K562 (cell line): ENCODE data around the gene LMTK2. TPM values are rescaled to one million over a fixed set of nuclear protein-coding genes. Genes with fewer than 3 reads are reported as not detected.
A peak's percentile ranks its signal among the peaks of the same experiment; 100 is the strongest.

Source experiments
- ATAC-seq: fragments of 200-7000 bp; cut with Tn5 transposase; 3 replicates; pipeline ENCODE4 v1.9.1; 2020; ENCODE audit warnings: moderate library complexity
- BruUV-seq: library from RNA; stranded (reverse); fragments of 400-500 nt; replicated peaks from 2 replicates; lab custom pipeline; 2021; lab: Mats Ljungman, UMichigan
- CTCF ChIA-PET: fragments of 300-600 bp; formaldehyde crosslinking; extraction: SDS; loops from one replicate; lab custom pipeline; 2021; ENCODE audit warnings: low intra/inter-chr PET ratio; lab: Yijun Ruan, JAX
- POLR2A ChIA-PET: fragments of 300-600, 350-650 bp; sonication (Branson Sonifier 250); formaldehyde crosslinking; extraction: SDS; loops from one replicate; lab custom pipeline; 2021; ENCODE audit warnings: antibody characterized with exemption, inconsistent platforms; lab: Yijun Ruan, JAX
- DNase-seq, 4 experiments: peaks; one replicate each; pipeline versions ENCODE4 v3.0.0 to v3.0.0-alpha.2; 2011 to 2018; ENCODE audit warnings: low spot score in 3 of 4, mixed read lengths in 3 of 4; ENCODE audit errors: extremely low read depth in 1 of 4
- FAIRE-seq: peaks from 2 replicates; lab custom pipeline; 2011; peaks lifted over from hg19 to GRCh38; lab: Jason Lieb, UNC
- H2AFZ ChIP-seq: 2 replicates; pipeline ENCODE4 v1.6.0; 2011; ENCODE audit warnings: low read depth, low read length, control low read depth, inconsistent platforms
- H3K27ac ChIP-seq: fragments of 200-600 bp; 3 replicates; pipeline ENCODE4 v1.8.0; 2011; ENCODE audit warnings: low read depth, mild to moderate bottlenecking, control low read depth, inconsistent platforms, low read length, moderate library complexity, mixed read lengths; ENCODE audit errors: extremely low read depth
- H3K27me3 ChIP-seq, 2 experiments: fragments of 300-600 bp in 1 of 2; 2 replicates in 1 of 2; 3 replicates in 1 of 2; pipeline versions ENCODE4 v1.6.0 to v1.8.0; 2011; ENCODE audit warnings: inconsistent platforms in 2 of 2, low read length in 2 of 2, mild to moderate bottlenecking in 1 of 2, mixed read lengths in 1 of 2, moderate library complexity in 1 of 2; ENCODE audit not compliant: control insufficient read depth in 2 of 2, insufficient read depth in 2 of 2
- H3K36me3 ChIP-seq: fragments of 300-600 bp; 3 replicates; pipeline ENCODE4 v1.8.0; 2011; ENCODE audit warnings: mild to moderate bottlenecking, low read length, inconsistent platforms; ENCODE audit not compliant: control insufficient read depth, insufficient read depth
- H3K4me1 ChIP-seq, 2 experiments: fragments of 200-600 bp in 1 of 2; replicated peaks in 1 of 2; 2 replicates in 1 of 2; 3 replicates in 1 of 2; pipeline versions ENCODE4 v1.5.1 to v1.8.0; 2011; ENCODE audit warnings: inconsistent platforms in 2 of 2, low read length in 2 of 2, mild to moderate bottlenecking in 1 of 2, mixed read lengths in 1 of 2, moderate library complexity in 1 of 2; ENCODE audit not compliant: control insufficient read depth in 2 of 2, insufficient read depth in 2 of 2
- H3K4me2 ChIP-seq: 2 replicates; pipeline ENCODE4 v1.6.1; 2011; ENCODE audit warnings: low read length, control low read depth, inconsistent platforms, mixed read lengths; ENCODE audit not compliant: insufficient read depth
- H3K4me3 ChIP-seq: fragments of 200-600 bp; sonication (generic), shearing (Covaris generic); 2 replicates; pipeline ENCODE4 v1.5.1; 2016; ENCODE audit warnings: control low read depth, inconsistent platforms
- H3K79me2 ChIP-seq: fragments of 200-600 bp; 3 replicates; pipeline ENCODE4 v1.8.0; 2011; ENCODE audit warnings: low read length, inconsistent platforms; ENCODE audit not compliant: control insufficient read depth, insufficient read depth
- H3K9ac ChIP-seq, 2 experiments: 2 replicates each; pipeline versions ENCODE4 v1.6.0 to v1.6.1; 2011; ENCODE audit warnings: low read depth in 2 of 2, low read length in 2 of 2, control low read depth in 1 of 2, inconsistent platforms in 1 of 2, mild to moderate bottlenecking in 1 of 2, mixed read lengths in 1 of 2; ENCODE audit not compliant: insufficient read depth in 1 of 2
- H3K9me1 ChIP-seq: one replicate; pipeline ENCODE4 v1.6.0; 2011; ENCODE audit warnings: inconsistent platforms, mild to moderate bottlenecking, low read length, moderate library complexity; ENCODE audit not compliant: control insufficient read depth, insufficient read depth
- H3K9me3 ChIP-seq: replicated peaks from 2 replicates; pipeline ENCODE4 v1.5.1; 2011; ENCODE audit warnings: low read depth, low read length, inconsistent platforms; ENCODE audit not compliant: control insufficient read depth, insufficient read depth
- H4K20me1 ChIP-seq: replicated peaks from 2 replicates; pipeline ENCODE4 v1.6.1; 2011; ENCODE audit warnings: low read length, inconsistent platforms, mixed read lengths; ENCODE audit not compliant: control insufficient read depth, insufficient read depth
- BRF2 ChIP-seq: IDR thresholded peaks from 3 replicates; pipeline ENCODE4 v1.6.1; 2011; ENCODE audit warnings: borderline replicate concordance, mild to moderate bottlenecking; ENCODE audit not compliant: insufficient read length, insufficient read depth
- CHD1 ChIP-seq: fragments of 200-600 bp; sonication (generic); IDR thresholded peaks from one replicate; pipeline ENCODE4 v1.6.1; 2012; ENCODE audit warnings: mild to moderate bottlenecking, moderate library complexity, low read length, inconsistent platforms
- CTCF ChIP-seq, 3 experiments: IDR thresholded peaks in 2 of 3; conservative IDR thresholded peaks in 1 of 3; 2 replicates each; pipeline ENCODE4 v1.5.1; 2011 to 2012; ENCODE audit warnings: low read length in 3 of 3, mild to moderate bottlenecking in 3 of 3, control low read depth in 2 of 3, improper control_type of control experiment in 1 of 3, inconsistent platforms in 1 of 3, low read depth in 1 of 3, mixed read lengths in 1 of 3, moderate library complexity in 1 of 3; ENCODE audit not compliant: insufficient read depth in 2 of 3
- EGR1 ChIP-seq: fragments of 450-650 bp; conservative IDR thresholded peaks from 2 replicates; pipeline ENCODE4 v1.6.1; 2017; ENCODE audit warnings: mild to moderate bottlenecking
- FOXA3 ChIP-seq, 2 experiments: fragments of 450-650 bp in 1 of 2; sonication (generic) in 1 of 2; formaldehyde crosslinking; IDR thresholded peaks in 1 of 2; conservative IDR thresholded peaks in 1 of 2; 2 replicates each; pipeline versions ENCODE4 v1.4.0 to v1.8.0; 2020 to 2022; ENCODE audit warnings: mild to moderate bottlenecking in 2 of 2, missing genetic modification reagents in 1 of 2
- FOXK1 ChIP-seq: sonication (generic); formaldehyde crosslinking; IDR thresholded peaks from 2 replicates; pipeline ENCODE4 v1.8.0; 2022; ENCODE audit warnings: missing genetic modification reagents, mild to moderate bottlenecking, borderline replicate concordance
- MAX ChIP-seq: sonication (generic); formaldehyde crosslinking; IDR thresholded peaks from 2 replicates; pipeline ENCODE4 v1.9.0; 2022; ENCODE audit warnings: mild to moderate bottlenecking, missing genetic modification reagents
- MTA3 ChIP-seq: fragments of 450-650 bp; formaldehyde crosslinking; IDR thresholded peaks from 2 replicates; pipeline ENCODE4 v1.6.1; 2017; ENCODE audit warnings: mild to moderate bottlenecking, borderline replicate concordance
- TBL1XR1 ChIP-seq, 2 experiments: IDR thresholded peaks; 2 replicates each; pipeline ENCODE4 v1.6.1; 2012; ENCODE audit warnings: improper control_type of control experiment in 2 of 2, low read length in 2 of 2, mild to moderate bottlenecking in 1 of 2
- USF2 ChIP-seq: sonication (generic); formaldehyde crosslinking; IDR thresholded peaks from 2 replicates; pipeline ENCODE4 v1.5.0; 2020; ENCODE audit warnings: missing genetic modification reagents
- ZBTB1 ChIP-seq: sonication (generic); formaldehyde crosslinking; IDR thresholded peaks from 2 replicates; pipeline ENCODE4 v1.8.1; 2023; ENCODE audit warnings: missing genetic modification reagents, low read depth, mild to moderate bottlenecking, borderline replicate concordance
- ZBTB49 ChIP-seq: sonication (generic); formaldehyde crosslinking; IDR thresholded peaks from 2 replicates; pipeline ENCODE4 v1.8.0; 2022; ENCODE audit warnings: missing genetic modification reagents, mild to moderate bottlenecking, borderline replicate concordance
- ZNF165 ChIP-seq: fragments of 250-450 bp; sonication (Bioruptor Pico); IDR thresholded peaks from 2 replicates; pipeline ENCODE4 v1.4.0; 2020; ENCODE audit warnings: borderline replicate concordance
- WGBS: fragments of 100-300 bp; shearing (Covaris generic); methylation state at CpG from one replicate; pipeline ENCODE4 v1.1.6; 2016; ENCODE audit warnings: low coverage, mixed read lengths; ENCODE audit not compliant: insufficient coverage; ENCODE audit errors: missing lambda C conversion rate; 5-methylcytosine and 5-hydroxymethylcytosine counted together
- in situ Hi-C: fragments of 300-500 bp; cut with MboI; formaldehyde crosslinking; loops from 4 replicates; pipeline ENCODE4 v1.15.0; 2018; ENCODE audit warnings: inconsistent platforms, mixed read lengths
- intact Hi-C: fragments of 100-400 bp; cut with micrococcal nuclease; formaldehyde crosslinking; loops from 2 replicates; pipeline ENCODE4 v1.14.2; 2022
- polyA plus RNA-seq, 8 experiments: library from polyadenylated mRNA; depleted of rRNA in 4 of 8; stranded (reverse) in 5 of 8; unstranded in 3 of 8; fragments of >200 nt; fragmentation: Nextera tagmentation in 2 of 8; fragmentation: Illumina TruSeq in 1 of 8; extraction: Ambion mirVana in 2 of 8; extraction: Trizol in 1 of 8; gene quantifications; 2 replicates each; pipeline versions ENCODE4 v1.2.1 to v1.2.3, GENCODE V29; 2011 to 2014; ENCODE audit warnings: inconsistent platforms in 1 of 8, missing spikeins in 1 of 8
- total RNA-seq, 7 experiments: library from RNA; depleted of rRNA in 6 of 7; stranded (reverse); fragments of >200 nt in 6 of 7; fragmentation: Illumina TruSeq in 2 of 7; extraction: Trizol in 2 of 7; gene quantifications; 2 replicates each; pipeline versions ENCODE4 v1.2.1 to v1.2.3, GENCODE V29; 2011 to 2021; ENCODE audit warnings: low replicate concordance in 1 of 7

LMTK2 gene
- total and polyA plus RNA-seq, 9 of the 15 experiments (the other 6 are each of a cell fraction or from before 2014, with no cell fraction given): 0.78 to 16.4 (median 6.3) TPM

- Histone ChIP-seq H3K79me2 (no peaks in the 10 kb centered on the region), H3K9me3 (no peaks in the 10 kb centered on the region), H4K20me1 (no peaks in the 10 kb centered on the region), H3K4me1 (peaks cover 0 to 23% of the 10 kb centered on the region in 2 experiments; a peak in 2 of 5 replicates), H3K9ac (peak overlapping the region in 1 of 2 experiments; percentile 10; a peak in 1 of 4 replicates), H2AFZ (no peak overlapping the region), H3K27me3 (no peaks in the 10 kb centered on the region), H3K4me2 (no peak overlapping the region), H3K4me3 (no peak overlapping the region), H3K27ac (no peak overlapping the region), H3K9me1 (no peaks in the 10 kb centered on the region), H3K36me3 (peaks cover 38% of the 10 kb centered on the region; the same call in 1 of the 3 replicates)
- no TSS peak for BruUV-seq
- in situ Hi-C loops (no loop called here), intact Hi-C loops (no loop called here)
- ChIA-PET POLR2A (no interaction called here), CTCF (no interaction called here)
- 57% methylated on average over 15 of the region's 15 CpGs for WGBS
- peak; percentile 68 for FAIRE-seq
- DNase-seq: no peak
- peak; percentile 51; the same call in 2 of the 3 replicates for ATAC-seq
- TF ChIP-seq ZBTB49 (CRISPR knock-in tag): no peak
- TF ChIP-seq ZBTB1 (CRISPR knock-in tag): peak; percentile 35; the same call in 1 of the 2 replicates
- no peak for TF ChIP-seq USF2 (CRISPR knock-in tag)
- no peak for TF ChIP-seq TBL1XR1 (IDR thresholded peaks at IDR 0.05; ENCODE audit: low read length in 2 of 2)
- TF ChIP-seq MTA3: no peak
- TF ChIP-seq BRF2: no peak
- no peak for TF ChIP-seq FOXK1
- no peak for TF ChIP-seq FOXA3 (CRISPR knock-in tag; conservative IDR thresholded peaks at IDR 0.05 in 1 of 2, IDR thresholded peaks at IDR 0.05 in 1 of 2)
- no peak for TF ChIP-seq EGR1
- 0 out of 2 replicates have a peak, but pooled peaks have one; percentile 50 for TF ChIP-seq MAX (CRISPR knock-in tag)
- TF ChIP-seq ZNF165: no peak
- TF ChIP-seq CTCF (IDR thresholded peaks at IDR 0.05 in 2 of 3, conservative IDR thresholded peaks at IDR 0.05 in 1 of 3; ENCODE audit: insufficient read depth in 2 of 3, low read depth in 1 of 3, low read length in 3 of 3): no peak
- no peak for TF ChIP-seq CHD1
These were observed 95.9 kb downstream of the LMTK2 start for GRCh38 chr7:98202367-98203195.
